GM18951 (cell line): Measurements from ENCODE around the gene FNIP1.

Experiments used
- POLR2A ChIP-seq: IDR thresholded peaks from 4 replicates; pipeline ENCODE4 v1.6.1; 2011; ENCODE audit warnings: mild to moderate bottlenecking; ENCODE audit not compliant: insufficient read length, insufficient read depth; ENCODE audit errors: extremely low read depth
- in situ Hi-C: fragments of 300-500 bp; cut with MboI; formaldehyde crosslinking; loops from one replicate; pipeline ENCODE4 v1.12.0; 2022; ENCODE audit warnings: low sequenced_read_pairs, mixed read lengths, inconsistent platforms; ENCODE audit not compliant: unreplicated experiment

The FNIP1 gene

GRCh38 chr5:131607418-131607817 lies 189.4 kb downstream of the FNIP1 start:
- no peak for TF ChIP-seq POLR2A
- in situ Hi-C loops = no loop called here

DNA sequence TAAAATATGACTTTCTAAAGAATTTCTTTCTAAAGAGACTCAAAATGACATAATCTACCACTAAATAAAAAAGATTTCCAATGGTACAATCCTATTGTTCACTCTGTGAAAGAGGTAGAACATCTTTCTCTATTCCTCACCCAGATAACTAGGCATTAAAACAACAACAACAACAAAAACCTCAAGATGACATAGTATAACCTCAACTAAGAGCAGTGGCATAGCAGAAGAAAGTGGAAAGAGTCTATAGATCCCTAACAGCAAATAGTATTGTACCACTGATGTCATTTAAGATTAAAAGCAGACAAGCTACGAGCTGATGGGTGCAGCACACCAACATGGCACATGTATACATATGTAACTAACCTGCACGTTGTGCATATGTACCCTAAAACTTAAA lies 191.7 kb downstream of the FNIP1 start:
- in situ Hi-C loops = no loop called here
- TF ChIP-seq POLR2A = no peak

- in situ Hi-C loops = no loop called here
- no peak for TF ChIP-seq POLR2A
Observed at GRCh38 chr5:131595088-131596033, 201.5 kb downstream of the FNIP1 start.

GRCh38 chr5:131593921-131594320 lies 202.9 kb downstream of the FNIP1 start:
- no peak for TF ChIP-seq POLR2A
- in situ Hi-C loops = loop anchor here (5.0 kb wide), 1 partner anchor 413 kb away; no protein-coding TSS in a partner anchor

- in situ Hi-C loops = loop anchor here (5.0 kb wide), 1 partner anchor 414 kb away; no protein-coding TSS in a partner anchor
Observed at GRCh38 chr5:131593436-131593835, 203.4 kb downstream of the FNIP1 start.
